Hepatocyte (in vitro differentiated cells): ENCODE results near the gene JAML.

Experiments used
- CTCF ChIP-seq: fragments of 200-600 bp; sonication (generic); IDR thresholded peaks from 2 replicates; pipeline ENCODE4 v1.5.1; 2016; ENCODE audit warnings: antibody characterized with exemption, mild to moderate bottlenecking; ENCODE audit not compliant: poor library complexity
- EZH2 ChIP-seq: fragments of 200-600 bp; sonication (generic); IDR thresholded peaks from 2 replicates; pipeline ENCODE4 v1.6.1; 2016; ENCODE audit warnings: antibody characterized with exemption, mild to moderate bottlenecking, borderline replicate concordance

DNA sequence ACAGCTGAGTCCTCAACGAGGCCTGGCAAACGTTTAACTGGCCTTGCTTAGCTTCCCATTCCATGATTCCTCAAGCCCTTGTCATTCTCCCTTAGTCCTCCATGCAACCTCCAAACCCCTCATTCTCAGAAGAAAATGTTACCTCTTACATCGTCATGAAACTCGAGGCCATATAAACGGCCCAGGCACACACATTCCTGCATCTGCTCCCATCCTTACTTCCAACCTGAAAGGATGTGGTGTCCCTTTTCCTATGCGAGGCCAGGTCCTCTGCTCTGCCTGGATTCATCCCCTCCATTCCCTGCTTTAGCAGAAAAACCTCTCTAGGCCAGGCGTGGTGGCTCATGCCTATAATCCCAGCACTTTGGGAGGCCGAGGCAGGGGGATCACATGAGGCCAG lies 18.4 kb upstream of the JAML start:
- TF ChIP-seq CTCF (no peak), EZH2 (no peak)
